G401 (cell line): ENCODE results near the gene MSH4. TPM values are rescaled to one million over a fixed set of nuclear protein-coding genes. Genes with fewer than 3 reads are reported as not detected.
"Not testable (repeated sequence)": the region's sequence is repeated elsewhere in the genome, so short reads cannot be mapped to it uniquely, and the experiment has no call there.

Experiments
- DNase-seq: peaks from one replicate; pipeline ENCODE4 v3.0.0-alpha.2; 2015; ENCODE audit warnings: low spot score
- in situ Hi-C: cut with HindIII; loops from 2 replicates; pipeline ENCODE4 v1.10.0; 2016; ENCODE audit warnings: low sequenced_read_pairs, mixed read lengths
- total RNA-seq: library from RNA; depleted of rRNA; stranded (reverse); fragments of >200 nt; shearing (Covaris generic); gene quantifications from 2 replicates; pipeline ENCODE4 v1.2.3, GENCODE V29; 2014; rRNA removed

MSH4 gene
- not detected in 2 replicates for total RNA-seq

- in situ Hi-C loops = no loop called here
Observed at GRCh38 chr1:75796376-75797272, at the start of gene MSH4. Gene MSH4 (plus strand): TSS chr1:75796882. CDS start chr1:75796986, 104 bp downstream.

GRCh38 chr1:75757210-75757609 lies 39.5 kb upstream of the MSH4 start:
- DNase-seq, in situ Hi-C loops: not testable (repeated sequence)

More at GRCh38 chr1:75796376-75797272, at the start of gene MSH4:
- peak; percentile 50 for DNase-seq

GRCh38 chr1:75758543-75758942 lies 38.1 kb upstream of the MSH4 start:
- in situ Hi-C loops, DNase-seq: not testable (repeated sequence)

DNA sequence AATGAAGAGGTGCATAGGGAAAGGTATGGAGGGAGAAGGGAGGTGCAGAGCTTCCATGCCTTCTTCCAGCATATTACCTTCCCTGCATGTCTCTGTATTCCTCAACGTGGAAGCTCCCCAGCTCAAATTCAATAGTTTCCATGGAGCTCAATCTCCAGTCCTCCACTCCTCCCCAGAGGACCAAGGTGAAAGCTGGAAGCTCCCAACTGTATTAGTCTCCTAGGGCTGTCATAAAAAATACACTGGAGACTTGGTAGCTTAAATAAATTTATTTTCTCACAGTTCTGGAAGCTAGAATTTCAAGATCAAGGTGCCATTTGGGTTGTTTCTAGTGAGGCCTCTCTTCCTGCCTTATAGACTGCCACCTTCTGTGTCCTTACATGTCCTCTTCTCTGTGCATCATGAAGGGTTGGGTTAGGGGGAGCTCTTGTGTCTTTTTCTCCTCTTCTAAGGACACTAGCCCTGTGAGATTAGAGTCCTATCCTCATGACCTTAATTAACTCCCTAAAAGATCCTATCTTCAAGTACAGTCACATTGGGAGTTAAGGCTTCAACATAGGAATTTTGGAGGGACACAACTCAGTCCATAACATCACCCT lies 32.5 kb upstream of the MSH4 start:
- in situ Hi-C loops = no loop called here
- no peak for DNase-seq

- no peak for DNase-seq
Observed at GRCh38 chr1:75765697-75766355, 30.9 kb upstream of the MSH4 start.

GRCh38 chr1:75768016-75768415 lies 28.7 kb upstream of the MSH4 start:
- no peak for DNase-seq
- in situ Hi-C loops = no loop called here

More at GRCh38 chr1:75765697-75766355, 30.9 kb upstream of the MSH4 start:
- in situ Hi-C loops = no loop called here

GRCh38 chr1:75770761-75771160 lies 25.9 kb upstream of the MSH4 start:
- DNase-seq = no peak
- in situ Hi-C loops = no loop called here

- in situ Hi-C loops = no loop called here
- DNase-seq = no peak
Observed at GRCh38 chr1:75771978-75772377, 24.7 kb upstream of the MSH4 start.

GRCh38 chr1:75777812-75778211 lies 18.9 kb upstream of the MSH4 start:
- DNase-seq, in situ Hi-C loops: not testable (repeated sequence)

- DNase-seq, in situ Hi-C loops: not testable (repeated sequence)
Observed at GRCh38 chr1:75778694-75779093, 18.0 kb upstream of the MSH4 start.

GRCh38 chr1:75780183-75780582 lies 16.5 kb upstream of the MSH4 start:
- DNase-seq, in situ Hi-C loops: not testable (repeated sequence)

GRCh38 chr1:75783920-75784319 lies 12.8 kb upstream of the MSH4 start:
- in situ Hi-C loops, DNase-seq: not testable (repeated sequence)

- in situ Hi-C loops = no loop called here
Observed at GRCh38 chr1:75785320-75785982, 11.2 kb upstream of the MSH4 start.

GRCh38 chr1:75785983-75786853 lies 10.5 kb upstream of the MSH4 start, which contains the start of gene RABGGTB:
Gene RABGGTB (plus strand): TSS chr1:75786256. CDS start chr1:75786272, 16 bp downstream.
- DNase-seq = peak; percentile 97
- in situ Hi-C loops = no loop called here

More at GRCh38 chr1:75785320-75785982, 11.2 kb upstream of the MSH4 start:
- no peak for DNase-seq

DNA sequence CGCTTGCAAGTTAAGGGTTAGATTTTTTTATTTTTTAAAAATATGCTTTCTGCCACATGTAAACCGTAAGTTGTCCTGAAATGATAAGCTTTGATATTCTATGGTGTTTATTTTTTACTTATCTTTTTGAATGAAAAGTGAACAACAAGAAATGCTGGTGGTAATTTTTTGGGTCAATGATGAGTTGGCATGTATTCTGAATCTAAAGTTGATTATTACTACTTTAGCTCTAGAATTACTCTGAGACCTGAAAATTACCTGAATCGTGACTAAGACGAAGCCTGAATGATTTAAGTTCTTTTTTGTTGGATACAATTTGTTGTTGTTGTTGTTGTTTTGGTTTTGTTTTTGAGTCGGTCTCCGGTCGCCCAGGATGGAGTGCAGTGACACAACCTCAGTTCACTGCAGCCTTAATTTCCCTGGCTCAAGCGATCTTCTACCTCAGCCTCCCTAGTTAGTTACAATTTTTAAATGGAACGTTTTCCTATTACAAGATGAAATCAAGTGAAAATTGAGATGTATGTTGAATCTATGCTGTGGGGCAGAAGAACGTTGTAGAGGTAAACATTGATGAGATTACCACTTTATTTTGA lies 9.7 kb upstream of the MSH4 start:
- in situ Hi-C loops = no loop called here
- no peak for DNase-seq

GRCh38 chr1:75787524-75787923 lies 9.2 kb upstream of the MSH4 start:
- no peak for DNase-seq
- in situ Hi-C loops = no loop called here

DNA sequence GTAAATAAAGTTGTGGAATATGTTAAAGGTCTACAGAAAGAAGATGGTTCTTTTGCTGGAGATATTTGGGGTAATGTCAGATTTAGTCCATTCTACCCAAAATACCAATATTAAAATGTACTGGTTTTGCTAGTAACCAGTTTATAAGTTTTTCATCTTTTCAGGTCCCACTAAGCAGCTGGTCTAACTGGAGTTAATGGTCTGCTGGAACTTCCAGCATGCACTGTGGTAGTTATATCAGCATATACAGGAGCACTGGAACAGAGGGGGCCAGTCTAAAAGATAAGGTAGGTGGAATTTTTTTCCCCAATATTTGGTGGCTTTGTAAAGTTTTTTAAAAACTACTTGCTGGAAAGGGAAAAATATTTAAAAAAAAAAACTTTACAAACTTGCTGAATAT lies 6.7 kb upstream of the MSH4 start:
- DNase-seq = no peak
- in situ Hi-C loops = no loop called here

- in situ Hi-C loops = no loop called here
- DNase-seq = no peak
Observed at GRCh38 chr1:75791022-75791421, 5.7 kb upstream of the MSH4 start.
